Activated CD8-positive, alpha-beta memory T cell treated with anti-CD3 and anti-CD28 coated beads for 1 hour (primary cell): ENCODE data around the gene MCF2L.

Experiments
- DNase-seq, 2 donors: peaks; one replicate each; pipeline ENCODE4 v3.0.0-alpha.2; 2020; ENCODE audit warnings: low read depth in 1 of 2; ENCODE audit errors: extremely low read depth in 1 of 2

The MCF2L gene

DNA sequence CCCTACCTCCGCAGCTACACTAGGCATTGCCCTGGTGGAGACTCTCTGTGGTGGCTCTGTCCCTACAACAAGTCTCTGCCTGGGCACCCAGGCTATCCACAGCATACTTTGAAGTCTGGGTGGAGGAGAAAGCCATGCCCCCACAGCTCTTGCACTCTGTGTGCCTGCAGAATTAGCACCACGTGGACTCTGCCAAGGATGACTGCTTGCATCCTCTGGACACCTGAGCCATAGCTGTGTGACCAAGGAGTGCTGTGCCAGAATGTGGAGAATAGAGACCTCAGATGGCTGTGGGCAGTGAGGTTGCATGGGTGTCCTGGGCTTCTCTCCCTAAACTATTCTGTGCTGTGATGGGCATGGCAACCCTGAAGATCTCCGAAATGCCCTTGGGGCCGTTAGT is 21.2 kb upstream of the MCF2L start:
- DNase-seq: no peak

DNA sequence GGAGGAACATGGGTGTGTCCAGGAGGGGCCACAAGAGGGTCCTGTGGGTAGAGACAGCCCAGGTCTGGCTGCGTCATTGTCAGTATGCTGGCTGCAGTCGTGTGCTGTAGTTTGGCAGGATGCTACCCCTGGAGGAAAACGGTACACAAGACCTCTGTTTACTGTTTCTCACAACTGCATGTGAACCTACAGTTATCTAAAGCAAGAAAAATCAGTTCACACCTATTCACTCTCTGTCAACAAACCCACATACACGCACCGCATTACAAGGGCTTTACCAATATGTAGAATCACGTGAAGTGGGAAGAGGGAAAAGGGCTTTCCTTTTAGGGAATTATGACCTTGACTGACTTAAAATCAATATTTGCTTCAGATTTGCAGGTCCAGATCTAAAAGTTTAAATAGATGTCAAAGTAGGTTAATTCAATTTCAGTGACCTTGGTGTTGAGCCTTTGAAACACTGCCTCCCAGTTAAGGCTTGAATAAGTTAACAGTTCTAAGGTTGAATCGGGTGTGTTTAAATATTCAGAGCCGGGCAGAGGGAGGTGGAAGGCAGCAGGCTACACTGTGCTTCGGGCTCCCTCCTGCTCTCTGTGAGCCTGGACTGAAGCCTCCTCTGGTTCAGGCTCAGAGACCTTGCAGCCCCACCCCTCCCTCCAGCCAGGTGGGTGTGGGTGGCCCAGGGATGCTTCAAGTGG is 17.2 kb upstream of the MCF2L start:
- no peak for DNase-seq

DNA sequence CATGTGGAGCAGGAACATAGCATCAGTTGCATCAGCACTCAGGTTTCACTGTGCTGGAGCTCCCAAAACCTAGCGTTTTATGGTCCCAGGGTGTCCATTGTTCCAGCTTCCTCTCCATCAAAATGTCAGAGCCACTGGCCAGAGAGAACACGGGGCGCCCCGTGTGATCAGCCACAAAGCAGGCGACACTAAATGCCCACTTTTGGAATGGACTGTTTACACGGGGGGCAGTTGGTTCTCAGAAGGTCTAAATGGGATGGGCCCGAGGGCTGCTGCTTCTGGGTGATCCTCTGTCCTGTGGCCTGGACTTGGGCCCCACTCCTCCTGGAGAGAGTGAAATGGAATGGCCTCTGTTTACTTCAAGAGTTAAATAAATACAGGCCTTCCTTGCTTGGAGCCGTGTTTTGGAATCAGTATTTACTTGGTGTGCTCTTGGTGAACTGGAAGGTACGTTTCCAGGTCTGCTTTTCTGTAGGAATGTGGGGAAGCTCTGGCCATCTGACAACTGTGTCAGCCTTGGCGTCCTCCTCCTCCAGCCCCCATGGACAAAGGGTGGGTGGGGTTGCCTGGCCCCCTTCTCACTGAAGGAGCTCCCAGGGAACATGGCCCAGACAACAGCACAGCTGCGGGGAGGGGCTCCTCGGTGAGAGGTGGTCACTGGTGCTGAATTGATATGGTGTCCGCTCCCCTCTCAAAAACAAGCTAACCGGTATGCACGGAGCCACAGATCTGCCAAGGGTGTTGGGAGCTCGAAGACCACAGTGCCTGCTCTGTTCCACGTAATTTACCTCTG is 16.1 kb upstream of the MCF2L start:
- DNase-seq: no peak

DNA sequence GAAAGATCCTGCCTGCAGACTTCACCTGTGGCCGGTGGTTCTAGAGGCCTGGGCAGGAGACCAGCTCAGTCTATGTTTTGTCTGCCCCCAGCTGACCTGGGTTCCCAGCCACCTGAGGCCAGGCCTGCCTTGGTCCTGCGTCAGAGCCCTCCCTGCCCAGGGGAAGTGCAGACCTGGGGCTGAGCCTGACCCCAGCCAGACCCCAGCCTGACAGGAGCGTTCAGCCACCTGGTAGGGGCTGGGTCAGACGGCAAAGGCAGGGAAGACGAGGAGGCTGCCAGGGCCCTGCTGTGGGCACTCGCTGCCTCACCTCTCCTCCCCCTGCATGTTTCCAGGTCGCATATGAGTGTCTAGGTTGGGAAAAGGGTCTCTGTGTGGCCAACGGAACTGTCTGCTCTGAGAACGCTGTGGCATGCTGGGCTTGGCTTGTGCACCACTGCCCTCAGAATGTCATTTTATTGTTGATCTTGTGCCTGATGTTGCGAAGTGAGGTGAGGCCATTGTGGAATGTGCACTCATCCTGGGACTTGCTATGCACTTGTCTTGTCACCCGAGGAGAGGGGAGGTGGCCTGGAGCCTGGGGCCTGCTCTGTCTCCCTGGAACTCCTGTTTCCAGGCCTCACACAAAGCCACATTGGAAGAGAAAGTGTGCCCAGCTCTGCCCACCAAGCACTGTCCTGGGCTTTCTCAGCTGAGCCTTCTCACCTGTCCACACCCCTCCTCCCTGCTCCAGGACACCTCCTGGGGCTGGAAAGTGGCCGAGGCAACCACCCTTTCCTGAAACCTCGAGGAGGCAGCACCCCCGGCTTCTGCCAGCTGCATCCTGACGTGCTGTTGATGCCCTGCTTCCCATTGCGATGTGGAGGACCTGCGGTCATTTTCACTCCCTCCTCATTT is 15.2 kb upstream of the MCF2L start:
- no peak for DNase-seq

DNA sequence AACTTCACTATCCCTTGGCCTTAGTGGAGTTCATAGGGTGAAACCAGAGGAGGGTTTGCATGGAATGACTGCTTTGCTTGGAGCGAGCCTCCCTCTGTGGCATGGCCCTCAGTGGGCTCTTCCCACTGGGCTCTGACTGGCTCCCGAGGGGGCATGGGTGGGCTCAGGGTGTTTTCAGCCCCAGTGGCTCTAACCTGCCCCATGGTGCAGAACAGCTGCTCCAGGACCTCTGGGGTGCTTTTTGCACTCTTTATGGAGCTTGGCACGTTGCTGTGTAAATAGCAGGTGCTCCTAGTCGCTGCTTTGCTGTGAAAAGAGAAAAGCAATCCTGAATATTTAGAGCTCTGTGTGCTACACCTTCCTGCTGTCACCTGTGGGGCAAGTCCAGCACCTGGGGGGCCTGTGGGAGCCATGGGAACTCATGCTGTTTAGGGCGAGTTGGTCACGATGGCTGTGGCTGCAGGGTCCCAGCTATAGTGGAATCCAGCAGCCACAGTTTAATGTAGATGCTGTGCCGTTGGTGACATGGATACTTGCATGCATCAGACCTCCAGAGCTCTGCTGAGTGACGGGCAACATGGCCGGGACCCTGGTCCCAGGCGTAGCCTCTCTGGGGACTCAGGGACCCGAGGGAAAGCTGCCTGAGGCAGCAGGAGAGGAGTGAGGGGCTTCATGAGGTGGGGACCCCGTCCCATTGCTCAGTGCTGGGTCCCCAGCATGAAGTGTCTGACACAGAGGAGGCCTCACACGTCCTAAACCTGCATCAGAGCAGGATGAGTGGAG is 14.3 kb upstream of the MCF2L start:
- no peak for DNase-seq

DNA sequence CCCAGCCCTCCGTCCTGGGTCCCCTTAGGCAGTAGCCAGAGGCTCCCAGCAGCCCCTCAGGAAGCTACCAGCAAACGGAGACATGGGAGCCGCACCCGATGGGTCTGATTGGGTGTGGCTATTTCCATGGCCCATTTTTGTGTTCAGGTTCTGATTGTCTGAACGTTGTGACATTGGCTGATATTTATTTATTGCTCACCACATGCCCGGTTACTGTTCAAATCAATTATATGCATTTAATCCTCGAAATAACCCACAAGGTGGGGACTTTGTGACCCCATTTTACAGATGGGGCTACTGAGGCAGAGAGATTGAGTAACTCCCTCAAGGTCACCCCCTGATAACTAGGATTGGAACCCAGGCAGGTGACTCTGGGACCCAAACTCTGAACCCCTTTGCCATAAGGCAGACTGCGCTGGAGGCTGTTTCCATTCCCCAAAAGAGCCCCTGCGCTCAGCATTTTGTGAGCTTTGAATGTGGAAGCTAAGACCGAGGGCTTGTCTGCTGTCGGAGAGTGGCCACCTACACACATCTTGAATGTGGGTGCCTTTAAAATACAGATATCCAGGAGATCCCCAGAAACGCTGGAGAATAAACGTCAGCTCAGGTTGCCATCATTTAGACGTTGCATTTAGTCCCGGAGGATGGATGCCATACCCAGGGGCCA is 13.6 kb upstream of the MCF2L start:
- no peak for DNase-seq

DNA sequence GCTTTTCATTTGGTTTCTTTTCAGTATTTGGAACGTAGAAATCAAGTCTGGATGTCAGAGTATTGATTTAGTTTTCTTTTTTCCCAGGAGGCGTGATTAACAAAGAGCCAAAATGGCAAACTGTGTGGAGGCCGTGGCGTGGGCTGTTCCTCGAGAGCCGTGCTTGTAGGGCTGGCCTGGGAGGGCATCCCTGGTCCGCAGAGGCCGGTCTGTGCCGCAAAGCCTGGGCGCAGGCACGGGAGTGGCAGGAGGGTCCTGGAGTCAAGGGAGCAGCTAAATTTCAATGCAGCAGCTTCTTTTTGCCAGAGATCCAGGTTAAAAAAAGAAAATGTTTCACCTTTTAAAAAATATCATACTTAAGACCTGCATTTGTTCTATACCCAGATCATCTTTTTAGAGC is 13.1 kb upstream of the MCF2L start:
- DNase-seq: no peak

DNA sequence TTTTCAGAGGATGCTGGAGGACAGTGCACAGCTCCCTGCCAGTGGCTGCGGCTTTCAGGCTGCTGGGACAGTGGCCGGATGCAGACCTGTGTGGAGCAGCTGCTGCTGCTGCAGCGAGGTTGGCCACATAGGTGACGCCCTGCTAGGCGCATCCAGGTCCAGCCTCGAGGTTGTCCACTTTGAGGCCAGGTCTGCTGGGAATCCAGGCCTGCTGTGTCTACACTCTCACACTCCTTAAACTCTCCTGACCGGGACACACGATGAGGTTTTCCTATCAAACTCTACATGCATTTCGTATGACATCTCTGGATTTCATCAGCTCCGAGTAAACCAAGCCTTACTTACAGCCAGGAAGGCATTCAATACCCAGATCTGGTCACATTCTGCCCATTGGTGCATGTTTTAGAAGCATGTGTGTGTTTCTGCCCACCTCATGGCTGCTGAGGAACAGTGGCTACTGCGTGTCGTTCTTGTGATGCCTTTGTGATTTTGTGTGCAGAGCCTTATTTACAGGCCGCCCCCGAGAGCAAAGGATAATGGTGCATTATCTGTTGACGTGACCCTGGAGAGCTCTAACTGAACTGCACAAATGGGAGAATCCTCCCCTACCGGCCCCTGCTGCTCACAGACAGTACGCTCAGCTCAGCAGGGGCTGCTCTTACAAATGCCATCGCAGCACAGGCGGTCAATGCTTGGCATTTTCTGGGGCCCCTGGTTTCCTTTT is 12.3 kb upstream of the MCF2L start:
- DNase-seq: no peak

DNA sequence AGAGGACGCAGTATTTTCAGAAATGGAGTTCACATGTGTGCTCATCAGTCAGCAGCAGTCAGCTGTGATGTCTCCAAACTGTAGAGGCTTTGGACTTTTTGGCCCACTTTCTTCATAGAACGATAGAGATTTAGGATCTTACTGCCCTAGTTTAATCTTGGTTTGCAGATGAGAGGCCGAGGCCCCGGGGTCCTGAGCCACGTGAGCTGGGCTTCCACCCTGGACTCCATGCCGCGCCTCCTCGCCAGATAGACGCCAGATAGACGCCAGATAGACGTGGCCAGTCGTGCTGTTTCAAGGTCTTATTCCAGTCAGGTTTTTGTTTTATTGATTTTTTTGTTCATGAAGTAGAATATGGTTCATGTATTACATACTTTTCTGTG is 11.7 kb upstream of the MCF2L start:
- DNase-seq: no peak

DNA sequence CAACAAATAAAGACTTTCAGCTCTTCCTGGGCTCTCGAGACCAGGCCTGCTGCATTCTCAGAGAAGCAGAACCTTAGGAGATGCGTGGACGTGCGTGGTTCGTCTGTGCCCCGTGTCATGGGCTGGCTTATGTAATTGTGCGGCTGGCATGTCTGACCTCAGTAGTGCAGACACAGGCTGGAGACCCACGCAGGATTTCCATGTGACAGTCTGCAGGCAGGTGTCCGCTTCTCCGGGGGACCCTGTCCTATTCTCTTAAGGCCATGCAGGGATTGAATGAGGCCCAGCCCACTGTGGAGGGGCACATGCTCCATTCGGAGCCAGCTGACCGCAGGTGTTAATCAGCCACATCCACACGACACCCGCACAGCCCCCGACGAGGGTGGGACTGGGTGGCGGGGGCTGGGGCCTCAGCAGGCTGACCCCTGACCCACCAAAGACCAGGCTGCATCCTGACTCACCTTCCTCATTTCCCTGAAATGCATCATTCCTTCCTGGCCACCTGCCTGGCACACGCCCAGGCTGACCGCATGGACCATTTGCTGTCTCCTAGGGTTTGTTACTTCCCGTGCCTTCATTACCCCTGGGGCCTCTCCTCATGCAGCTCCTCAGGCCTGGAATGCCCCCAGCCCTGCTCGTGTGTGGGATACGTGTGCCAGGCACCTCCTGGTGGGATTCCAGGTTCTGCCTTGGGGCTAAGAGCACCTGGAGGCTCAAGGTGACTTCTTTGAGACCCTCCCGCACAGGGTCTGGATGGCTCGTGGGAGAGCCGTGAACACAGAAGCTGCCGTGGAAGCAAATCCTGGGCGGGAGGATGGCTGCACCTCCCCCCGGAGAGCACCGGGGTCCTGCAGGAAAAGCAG is 10.7 kb upstream of the MCF2L start:
- DNase-seq: no peak

DNA sequence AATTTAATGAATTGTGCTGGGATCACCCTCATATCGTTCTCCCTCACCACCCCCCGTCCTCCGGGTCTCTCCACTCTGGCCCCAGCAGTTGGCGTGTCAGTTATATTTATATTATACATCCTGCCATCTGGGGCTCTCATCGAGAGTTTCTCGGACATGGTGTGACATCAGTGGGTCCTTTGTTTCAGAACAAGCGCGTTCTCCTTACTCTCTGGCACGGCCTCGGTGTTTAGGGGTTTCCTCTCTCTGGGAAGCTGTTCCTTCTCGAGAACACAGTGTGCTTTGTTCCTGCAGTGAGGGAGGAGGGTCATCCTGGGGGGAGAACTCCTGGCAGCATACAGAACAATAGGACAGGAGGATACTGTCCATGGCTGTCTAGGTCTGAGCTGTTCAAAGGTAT is 9.8 kb upstream of the MCF2L start:
- DNase-seq: no peak

DNA sequence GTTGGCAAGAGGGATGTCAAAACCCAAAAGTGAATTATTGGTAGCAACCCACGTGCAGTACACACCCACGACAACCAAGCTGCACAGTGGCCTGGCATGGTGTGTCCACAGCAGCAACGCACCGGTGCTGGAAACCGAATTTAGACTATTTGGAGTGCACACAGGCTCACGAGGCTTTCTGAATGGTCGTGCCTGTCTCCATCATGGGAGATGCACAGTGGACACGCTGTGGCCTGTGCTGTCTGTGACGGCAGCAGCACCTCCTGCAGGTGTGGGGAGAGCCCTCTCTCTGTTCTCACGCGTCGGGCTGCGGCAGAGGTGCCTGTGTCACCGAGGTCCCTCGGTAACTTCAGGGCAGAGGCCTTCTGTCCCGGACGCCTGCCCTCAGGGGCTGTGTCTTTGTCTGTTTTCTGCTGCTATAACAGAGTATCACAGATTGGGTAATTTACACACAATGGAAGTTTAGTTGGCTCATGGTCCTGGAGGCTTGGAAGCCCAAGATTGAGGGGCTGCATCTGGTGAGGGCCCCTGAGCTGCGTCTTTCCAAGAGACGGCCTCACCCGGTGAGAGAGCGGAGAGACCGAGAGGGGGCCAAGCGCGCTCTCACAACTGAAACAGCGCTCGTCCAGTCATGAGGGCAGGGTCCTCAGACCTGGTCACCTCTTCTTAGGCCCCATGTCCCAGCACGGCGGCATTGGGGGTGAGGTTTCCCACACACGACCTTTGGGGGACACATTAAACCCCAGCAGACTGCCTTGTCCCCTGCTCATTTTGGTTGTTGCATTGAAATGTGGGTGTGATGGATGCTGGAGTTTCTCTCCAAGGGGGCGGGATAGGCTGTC is 9.1 kb upstream of the MCF2L start:
- no peak for DNase-seq

DNA sequence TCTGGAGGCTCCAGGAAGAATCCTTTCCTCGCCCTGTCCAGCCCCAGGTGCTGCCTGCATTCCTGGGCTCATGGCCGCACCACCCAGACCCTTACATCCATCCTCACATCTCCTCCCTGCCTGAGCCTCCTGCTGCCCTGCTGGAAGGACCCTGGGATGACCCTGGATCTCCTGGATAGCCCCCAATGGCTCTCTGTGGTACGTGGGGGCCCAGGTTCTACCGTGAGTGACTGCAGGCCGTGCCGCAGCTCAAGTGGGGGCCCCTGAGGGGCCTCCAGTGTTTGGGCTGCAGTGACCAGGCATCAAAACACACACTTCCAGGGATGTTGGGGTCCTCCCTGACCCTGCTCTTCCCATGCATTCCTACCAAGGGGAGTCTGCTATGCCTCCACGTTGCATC is 8.3 kb upstream of the MCF2L start:
- no peak for DNase-seq

DNA sequence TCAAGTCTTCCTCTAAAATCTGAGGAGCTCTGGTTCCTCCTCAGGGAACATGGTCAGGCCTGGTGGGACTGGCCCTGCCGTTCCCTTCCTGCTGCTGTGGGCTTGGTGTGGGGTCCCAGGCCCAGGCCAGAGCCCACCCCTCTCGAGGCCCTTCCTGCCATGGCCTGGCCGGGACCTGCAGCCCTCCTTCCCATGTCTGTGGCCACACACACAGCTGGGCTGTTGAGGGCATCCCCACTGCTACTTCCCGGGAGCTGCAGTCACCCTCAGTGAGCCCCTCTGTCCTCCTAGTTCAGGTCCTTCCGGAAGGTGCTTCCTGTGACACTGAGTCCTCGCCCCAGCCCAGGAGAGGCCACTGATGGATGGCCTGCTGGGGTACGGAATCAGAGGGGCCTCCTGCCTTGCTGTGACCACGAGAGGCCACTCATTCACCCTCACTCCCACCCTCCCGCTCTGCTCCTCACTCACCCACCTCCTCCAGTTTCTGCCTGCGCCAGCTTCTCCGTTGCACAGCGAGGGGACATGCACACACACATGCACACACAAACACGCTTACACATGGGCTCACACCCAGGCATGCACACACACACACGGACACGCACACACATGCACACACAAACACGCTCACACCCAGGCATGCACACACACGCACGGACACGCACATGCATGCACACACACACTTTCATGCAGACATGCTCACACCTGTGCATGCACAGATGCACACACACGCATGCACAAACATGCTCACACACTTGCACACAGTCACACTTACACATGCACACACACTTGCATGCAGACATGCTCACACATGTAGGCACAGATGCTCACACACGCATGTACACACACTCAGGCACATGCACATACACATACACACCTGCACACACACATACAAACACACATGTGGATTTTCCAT is 7.3 kb upstream of the MCF2L start:
- no peak for DNase-seq

DNA sequence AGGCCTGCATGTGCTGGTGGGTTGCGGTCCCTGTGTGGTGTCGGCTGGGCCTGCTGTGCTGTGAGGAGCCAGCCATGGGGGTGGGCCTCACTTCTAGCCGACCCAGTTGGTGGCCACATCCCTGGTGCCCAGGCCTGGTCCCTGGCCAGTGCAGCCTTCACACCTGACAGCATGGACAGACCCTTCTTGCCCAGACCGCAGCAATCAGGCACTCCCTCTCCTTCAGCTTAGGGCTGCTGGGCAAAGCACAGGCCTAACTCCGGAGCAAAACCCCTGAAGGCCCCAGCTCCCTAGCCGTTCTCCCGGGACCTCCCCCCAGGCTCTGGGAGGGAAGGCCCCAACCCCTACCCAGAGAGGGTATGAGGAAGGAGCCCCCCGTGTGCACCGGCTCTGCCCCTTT is 6.6 kb upstream of the MCF2L start:
- no peak for DNase-seq

DNA sequence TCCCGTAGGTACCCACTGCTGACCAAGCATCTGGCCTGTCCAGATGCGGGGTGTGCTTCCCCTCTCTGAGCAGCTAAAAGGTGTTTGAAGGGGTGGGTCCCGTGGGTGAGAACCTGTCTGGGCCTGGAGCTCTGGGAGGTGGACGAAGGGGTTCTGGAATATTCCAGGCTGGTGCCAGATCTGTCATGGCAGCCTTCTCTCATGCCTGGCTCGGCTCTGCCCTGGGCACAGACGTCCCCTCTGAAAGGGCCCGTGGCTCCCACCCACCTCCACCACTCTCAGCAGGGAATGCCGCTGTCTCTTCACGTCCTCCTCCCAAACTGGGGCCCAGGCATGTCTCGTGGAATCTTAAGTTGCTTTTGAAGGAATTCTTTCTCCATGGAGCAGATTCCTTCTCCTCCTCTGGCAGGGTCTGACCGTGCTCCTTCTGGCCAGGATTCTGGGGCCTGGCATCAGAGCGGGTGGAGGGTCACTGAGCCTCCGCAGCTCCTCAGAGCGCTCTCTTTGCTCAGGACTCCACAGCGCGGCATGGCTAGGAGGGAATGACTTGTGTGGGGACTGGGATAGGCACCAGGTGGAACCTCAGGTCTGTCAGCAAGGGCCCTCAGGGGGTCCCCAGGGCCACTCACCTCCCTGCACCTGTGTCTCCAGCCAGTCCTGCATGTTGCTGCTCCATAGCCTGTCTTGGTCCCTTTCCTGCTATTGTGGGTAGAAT is 5.9 kb upstream of the MCF2L start:
- no peak for DNase-seq
